OCI-LY3 (cell line): ENCODE measurements around the gene KLHDC8B.

ENCODE experiments used
- H2AFZ ChIP-seq: fragments of 200-600, 300-600 bp; shearing (Covaris generic); 2 replicates; pipeline ENCODE4 v1.6.0; 2014; ENCODE audit warnings: antibody characterized with exemption, low read depth, low read length
- H3K27ac ChIP-seq: fragments of 200-600, 300-600 bp; sonication (generic); 2 replicates; pipeline ENCODE4 v1.5.1; 2014; ENCODE audit warnings: mild to moderate bottlenecking, low read length, moderate library complexity, mixed read lengths
- H3K27me3 ChIP-seq: fragments of 200-600, 300-600 bp; sonication (generic); 2 replicates; pipeline ENCODE4 v1.6.1; 2014; ENCODE audit warnings: low read depth, low read length, mixed read lengths
- H3K36me3 ChIP-seq: fragments of 200-600, 300-600 bp; sonication (generic); replicated peaks from 2 replicates; pipeline ENCODE3; 2014; ENCODE audit warnings: low read depth, low read length, mixed read lengths
- H3K4me1 ChIP-seq: fragments of 300-600, 200-600 bp; sonication (generic); 2 replicates; pipeline ENCODE4 v1.6.1; 2014; ENCODE audit warnings: low read length, mixed read lengths
- H3K4me2 ChIP-seq: fragments of 200-600, 300-600 bp; sonication (generic); 2 replicates; pipeline ENCODE4 v1.6.1; 2014; ENCODE audit warnings: low read length, mixed read lengths
- H3K4me3 ChIP-seq: fragments of 300-600, 200-600 bp; sonication (generic); 2 replicates; pipeline ENCODE4 v1.5.1; 2014; ENCODE audit warnings: antibody characterized with exemption, mild to moderate bottlenecking, low read length, moderate library complexity
- H3K79me2 ChIP-seq: fragments of 300-600, 200-600 bp; shearing (Covaris generic); 2 replicates; pipeline ENCODE4 v1.6.1; 2014; ENCODE audit warnings: mild to moderate bottlenecking, low read length, mixed read lengths
- H3K9ac ChIP-seq: fragments of 300-600, 200-600 bp; shearing (Covaris generic); 2 replicates; pipeline ENCODE4 v1.6.0; 2014; ENCODE audit warnings: mild to moderate bottlenecking, low read length, moderate library complexity
- H3K9me3 ChIP-seq: fragments of 200-600, 300-600 bp; shearing (Covaris generic); 2 replicates; pipeline ENCODE4 v1.6.1; 2014; ENCODE audit warnings: low read length, mixed read lengths; ENCODE audit not compliant: insufficient read depth
- H4K20me1 ChIP-seq: fragments of 200-600, 300-600 bp; sonication (generic); 2 replicates; pipeline ENCODE4 v1.6.1; 2016; ENCODE audit warnings: low read length, mixed read lengths; ENCODE audit not compliant: insufficient read depth
- CTCF ChIP-seq: fragments of 200-600, 300-600 bp; sonication (generic); IDR thresholded peaks from 2 replicates; pipeline ENCODE4 v1.5.1; 2014; ENCODE audit warnings: antibody characterized with exemption, low read length, low read depth
- EZH2phosphoT487 ChIP-seq: fragments of 200-600 bp; shearing (Covaris generic); IDR thresholded peaks from 2 replicates; pipeline ENCODE4 v1.6.1; 2018; ENCODE audit warnings: antibody characterized with exemption, mixed run types, low read depth

The KLHDC8B gene

GRCh38 chr3:49134471-49135265 lies 36.7 kb upstream of the KLHDC8B start:
- H3K27ac ChIP-seq = no peak overlapping the region
- no peaks in the 10 kb centered on the region for H4K20me1 ChIP-seq
- H3K79me2 ChIP-seq = no peaks in the 10 kb centered on the region
- H3K36me3 ChIP-seq = no peaks in the 10 kb centered on the region
- H3K4me2 ChIP-seq = no peak overlapping the region
- H3K4me1 ChIP-seq = no peaks in the 10 kb centered on the region
- H3K27me3 ChIP-seq = peaks cover 7% of the 10 kb centered on the region
- H3K4me3 ChIP-seq = no peak overlapping the region
- peak; percentile 25 for TF ChIP-seq CTCF
- no peak for TF ChIP-seq EZH2phosphoT487
- H2AFZ ChIP-seq = no peak overlapping the region
- H3K9ac ChIP-seq = no peak overlapping the region
- H3K9me3 ChIP-seq = no peaks in the 10 kb centered on the region

GRCh38 chr3:49135499-49135898 lies 35.9 kb upstream of the KLHDC8B start:
- Histone ChIP-seq H3K9ac (no peak overlapping the region), H3K27me3 (peaks cover 12% of the 10 kb centered on the region), H3K4me3 (no peak overlapping the region), H3K36me3 (no peaks in the 10 kb centered on the region), H4K20me1 (no peaks in the 10 kb centered on the region), H3K79me2 (no peaks in the 10 kb centered on the region), H3K4me1 (no peaks in the 10 kb centered on the region), H3K27ac (no peak overlapping the region), H3K9me3 (no peaks in the 10 kb centered on the region), H3K4me2 (no peak overlapping the region), H2AFZ (no peak overlapping the region)
- no peak for TF ChIP-seq EZH2phosphoT487
- TF ChIP-seq CTCF = no peak

GRCh38 chr3:49140080-49140479 lies 31.3 kb upstream of the KLHDC8B start:
- Histone ChIP-seq H3K4me3 (no peak overlapping the region), H2AFZ (no peak overlapping the region), H3K9ac (no peak overlapping the region), H3K9me3 (no peaks in the 10 kb centered on the region), H3K27ac (no peak overlapping the region), H3K4me2 (no peak overlapping the region), H3K79me2 (no peaks in the 10 kb centered on the region), H3K36me3 (no peaks in the 10 kb centered on the region), H4K20me1 (no peaks in the 10 kb centered on the region), H3K27me3 (peaks cover 12% of the 10 kb centered on the region), H3K4me1 (no peaks in the 10 kb centered on the region)
- TF ChIP-seq EZH2phosphoT487 = no peak
- no peak for TF ChIP-seq CTCF

- H3K36me3 ChIP-seq = no peaks in the 10 kb centered on the region
- H3K4me3 ChIP-seq = no peak overlapping the region
- TF ChIP-seq EZH2phosphoT487 (no peak), CTCF (no peak)
- no peaks in the 10 kb centered on the region for H3K79me2 ChIP-seq
- no peaks in the 10 kb centered on the region for H3K27me3 ChIP-seq
- H3K4me1 ChIP-seq = no peaks in the 10 kb centered on the region
- H4K20me1 ChIP-seq = no peaks in the 10 kb centered on the region
- no peak overlapping the region for H3K9ac ChIP-seq
- no peak overlapping the region for H3K27ac ChIP-seq
- H2AFZ ChIP-seq = no peak overlapping the region
- H3K4me2 ChIP-seq = no peak overlapping the region
- no peaks in the 10 kb centered on the region for H3K9me3 ChIP-seq
Measured at GRCh38 chr3:49148159-49148558, 23.2 kb upstream of the KLHDC8B start.
